Right ventricle myocardium superior (tissue), 1 donor: ENCODE data around the gene STXBP6. TPM values are rescaled to one million over a fixed set of nuclear protein-coding genes. Genes with fewer than 3 reads are reported as not detected.

ENCODE experiments used
- ATAC-seq: fragments of 200-7000 bp; cut with Tn5 transposase; one replicate; pipeline ENCODE4 v1.9.1; 2020; ENCODE audit warnings: mild to moderate bottlenecking; ENCODE audit not compliant: poor library complexity
- DNase-seq: peaks from one replicate; pipeline ENCODE4 v3.0.0-alpha.2; 2020
- intact Hi-C: fragments of 100-400 bp; cut with DNase I; formaldehyde crosslinking; loops from one replicate; pipeline ENCODE4 v1.11.2; 2022
- total RNA-seq: library from RNA; stranded (reverse); fragmentation: NEBNext Ultra II Directional; extraction: Animal tissue kit (Norgen Biotek cat#: 25700); gene quantifications from one replicate; pipeline ENCODE4 v1.2.1, GENCODE V29; 2021
- donor health status: DM: no; HTN: yes; CAD: no; lungs with severe emphysema.

Gene STXBP6
- total RNA-seq, 1 donor from 2014 or later: 39.8 TPM

- ATAC-seq: no peak
- intact Hi-C loops: no loop called here
- DNase-seq: no peak
These were observed 52.8 kb downstream of the STXBP6 start for GRCh38 chr14:24996930-24997725.

DNA sequence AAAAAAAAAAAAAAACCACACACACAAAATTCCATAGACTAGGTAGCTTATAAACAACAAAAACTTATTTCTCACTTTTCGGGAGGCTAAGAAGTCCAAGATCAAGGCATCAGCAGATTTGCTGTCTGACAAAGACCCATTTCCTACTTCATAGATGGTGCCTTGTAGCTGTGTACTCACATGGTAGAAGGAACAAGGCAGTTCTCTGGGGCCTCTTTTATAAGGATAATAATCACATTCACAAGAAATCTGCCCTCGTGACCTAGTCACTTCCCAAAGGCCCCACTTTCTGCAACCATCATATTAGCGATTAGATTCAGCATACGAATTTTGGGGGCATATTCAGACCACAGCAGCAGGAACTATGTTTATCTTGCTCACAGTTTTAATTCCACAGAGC is 54.9 kb downstream of the STXBP6 start:
- ATAC-seq (no peak), DNase-seq (no peak)
- intact Hi-C loops: no loop called here

- intact Hi-C loops: no loop called here
- DNase-seq: no peak
- ATAC-seq: peak; percentile 23
These were observed 56.3 kb downstream of the STXBP6 start for GRCh38 chr14:24993631-24994030.

DNA sequence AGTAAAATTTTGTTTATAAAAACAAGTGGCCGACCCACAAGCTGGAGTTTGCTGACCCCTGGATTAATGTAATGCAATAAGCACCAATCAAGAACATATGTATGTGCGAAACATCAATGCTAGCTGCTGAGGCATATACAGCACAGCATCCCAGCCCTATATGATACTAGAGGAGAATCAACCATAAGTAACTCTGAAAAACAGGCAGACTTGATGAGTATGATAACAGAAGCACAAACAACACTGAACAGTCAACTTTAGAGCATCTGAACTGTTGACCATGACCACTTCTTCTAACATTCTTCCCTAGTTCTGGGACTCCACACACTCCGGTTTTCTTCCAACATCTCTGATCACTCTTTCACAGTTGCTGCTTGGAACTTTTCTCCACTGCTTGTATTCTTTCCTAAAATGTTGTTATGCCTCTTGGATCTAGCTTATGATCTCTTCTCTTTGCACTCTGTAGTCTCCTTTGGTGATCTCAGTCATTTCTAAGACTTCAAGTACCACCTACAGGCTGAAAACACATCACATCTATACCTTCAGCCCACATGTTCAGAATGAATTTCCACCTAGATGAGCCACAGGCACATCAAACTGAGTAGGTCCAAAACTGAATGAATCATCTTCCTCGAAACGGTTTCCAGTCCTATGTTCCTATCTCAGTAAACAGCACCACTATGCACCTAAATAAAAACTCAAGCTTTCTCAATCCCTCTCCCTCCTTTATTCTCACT is 57.2 kb downstream of the STXBP6 start:
- intact Hi-C loops: no loop called here
- ATAC-seq (no peak), DNase-seq (no peak)

GRCh38 chr14:24991821-24992220 is 58.1 kb downstream of the STXBP6 start:
- no peak for DNase-seq
- intact Hi-C loops: no loop called here
- peak; percentile 64 for ATAC-seq

DNA sequence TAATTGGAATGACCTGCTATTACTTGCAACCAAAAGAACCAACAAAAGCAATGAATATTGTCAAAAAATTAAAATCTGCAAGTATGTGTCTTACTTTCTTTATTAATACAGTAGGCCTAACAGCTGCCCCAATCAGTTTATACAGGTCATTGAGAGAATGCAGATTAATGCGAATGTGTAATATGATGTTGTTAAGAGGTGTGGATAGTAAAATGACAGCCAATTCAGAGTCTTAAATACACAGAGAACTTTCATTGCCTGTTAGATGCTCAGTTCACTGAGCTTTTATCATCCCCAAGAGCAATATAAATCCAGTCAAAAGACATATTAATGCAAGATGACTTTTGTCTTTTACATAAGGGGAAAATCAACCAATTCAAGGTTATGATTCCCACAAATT is 58.7 kb downstream of the STXBP6 start:
- DNase-seq (no peak), ATAC-seq (no peak)
- intact Hi-C loops: no loop called here

DNA sequence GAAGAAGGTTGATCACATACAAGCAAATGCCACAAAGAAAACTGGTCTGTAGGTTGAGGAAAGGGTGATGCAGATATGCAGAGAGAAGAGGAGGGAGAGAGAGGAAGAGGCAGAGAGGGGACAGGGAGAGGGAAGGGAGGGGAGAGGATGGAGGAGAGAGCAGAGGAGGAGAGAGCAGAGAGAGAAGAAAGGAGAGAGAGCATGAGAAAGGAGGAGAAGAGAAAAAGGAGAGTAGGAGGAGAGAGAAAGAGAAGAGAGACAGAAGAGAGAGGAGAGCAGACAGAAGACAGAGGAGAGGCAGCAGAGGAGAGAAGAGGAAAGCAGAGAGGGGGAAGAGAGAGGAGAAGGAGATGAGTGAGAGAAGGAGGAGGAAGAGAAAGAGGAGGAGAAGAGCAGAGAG is 59.2 kb downstream of the STXBP6 start:
- DNase-seq (no peak), ATAC-seq (no peak)
- intact Hi-C loops: no loop called here

GRCh38 chr14:24990050-24990449 is 59.9 kb downstream of the STXBP6 start:
- no peak for ATAC-seq
- DNase-seq: no peak
- intact Hi-C loops: no loop called here

GRCh38 chr14:24988760-24989159 is 61.2 kb downstream of the STXBP6 start:
- DNase-seq: no peak
- ATAC-seq: no peak
- intact Hi-C loops: no loop called here

DNA sequence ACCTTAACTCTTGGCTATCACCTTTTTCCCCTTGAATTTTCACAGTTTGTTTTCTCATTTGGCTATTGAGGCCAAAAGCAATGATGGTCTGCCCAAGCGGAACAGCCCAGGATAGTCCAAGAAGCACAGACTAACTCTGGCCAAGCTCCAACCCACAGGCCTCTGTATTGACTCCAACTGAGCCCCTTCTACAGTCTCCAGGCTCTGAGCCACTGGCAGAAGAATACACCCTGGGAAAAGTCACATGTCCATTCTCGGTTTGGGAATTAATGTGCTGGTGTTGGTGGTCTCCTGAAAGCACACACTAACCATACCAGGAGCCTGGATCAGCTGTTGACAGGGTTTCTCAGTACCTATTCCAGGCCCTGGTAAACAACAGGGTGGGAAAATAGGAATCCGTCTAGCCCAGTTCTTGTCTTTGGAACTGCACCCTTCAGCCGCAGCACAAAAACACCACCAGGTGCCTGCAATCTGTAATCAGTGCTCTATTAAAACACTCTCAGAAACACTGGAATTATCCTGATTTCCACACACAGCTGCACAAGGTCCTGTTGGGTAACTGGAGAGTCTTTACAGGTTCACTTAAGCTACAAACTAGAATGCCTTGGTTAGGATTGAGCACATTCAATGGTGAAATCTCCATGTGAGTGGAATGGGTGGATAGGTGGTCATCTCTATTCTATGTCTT is 63.6 kb downstream of the STXBP6 start:
- intact Hi-C loops: no loop called here
- DNase-seq: peak; percentile 49

GRCh38 chr14:24984846-24985589 is 64.9 kb downstream of the STXBP6 start:
- ATAC-seq (peak; percentile 11), DNase-seq (no peak)
- intact Hi-C loops: no loop called here

More for the DNA sequence above, 63.6 kb downstream of the STXBP6 start:
- ATAC-seq: peak; percentile 71

- intact Hi-C loops: no loop called here
- ATAC-seq (no peak), DNase-seq (no peak)
These were observed 67.3 kb downstream of the STXBP6 start for GRCh38 chr14:24982472-24983155.

DNA sequence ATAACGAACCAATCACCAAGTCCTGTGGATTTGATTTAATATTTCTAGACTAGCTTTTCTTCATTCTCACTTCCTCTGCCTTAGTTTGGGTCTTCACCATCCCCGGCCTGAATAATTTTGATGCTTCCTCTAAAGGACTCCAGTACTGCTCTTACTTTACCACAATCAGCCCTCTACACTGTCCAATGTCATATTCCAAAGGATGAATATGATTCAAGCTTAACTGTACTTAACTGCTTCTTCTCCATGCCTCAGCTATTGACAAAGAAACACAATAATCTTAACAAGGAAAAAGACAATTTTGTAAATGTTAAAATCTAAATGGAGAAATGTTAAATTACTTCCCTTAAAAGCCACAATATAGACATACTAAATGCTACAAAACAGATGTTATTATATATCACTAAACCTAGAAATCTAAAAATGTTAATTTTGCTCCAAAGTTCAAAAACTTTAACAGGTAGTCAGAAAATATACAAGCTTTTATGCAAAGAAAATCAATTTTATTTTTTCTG is 70.2 kb downstream of the STXBP6 start:
- ATAC-seq: no peak
- DNase-seq: no peak
- intact Hi-C loops: no loop called here

DNA sequence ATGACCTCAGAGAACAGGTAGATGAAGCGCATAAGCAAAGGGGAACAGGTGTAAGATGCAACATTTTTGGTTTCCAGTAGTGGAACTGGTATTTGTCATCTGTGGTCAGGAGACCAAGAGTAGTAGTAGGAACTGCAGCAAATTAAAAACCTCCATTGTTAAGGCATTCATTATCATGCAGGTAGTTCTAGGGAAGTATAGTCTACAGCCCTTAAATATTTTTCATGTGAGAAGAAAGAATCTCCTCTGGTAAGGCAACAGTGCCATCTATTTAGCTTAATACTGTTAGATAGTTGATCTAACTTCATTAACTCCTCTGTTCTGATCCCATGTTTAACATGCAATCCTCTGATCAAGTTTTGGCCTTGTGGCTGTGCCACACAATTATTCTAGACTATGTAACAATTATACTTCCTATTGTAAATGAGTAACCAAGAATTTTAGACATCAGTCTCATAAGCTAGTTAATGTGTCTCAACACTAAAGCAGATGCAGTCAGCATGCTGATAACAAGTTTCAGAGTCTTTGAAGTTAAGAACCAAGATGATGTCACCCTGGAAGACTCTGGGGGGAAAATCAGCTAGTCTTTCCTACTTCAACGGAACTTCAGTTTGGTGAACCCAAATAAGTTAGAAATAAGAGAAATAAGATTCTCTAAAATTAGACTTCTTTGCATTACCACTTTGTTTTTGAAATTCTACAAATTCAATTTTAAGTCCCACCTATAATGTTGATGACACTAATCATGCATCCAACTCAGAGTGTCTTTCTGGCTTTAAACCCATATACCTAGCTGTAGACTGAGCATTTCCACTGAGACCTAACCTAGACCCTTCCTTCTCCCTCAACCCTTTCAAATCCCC is 70.9 kb downstream of the STXBP6 start:
- intact Hi-C loops: no loop called here
- ATAC-seq (no peak), DNase-seq (no peak)

- intact Hi-C loops: no loop called here
- ATAC-seq: no peak
These were observed 73.3 kb downstream of the STXBP6 start for GRCh38 chr14:24976602-24977001.

DNA sequence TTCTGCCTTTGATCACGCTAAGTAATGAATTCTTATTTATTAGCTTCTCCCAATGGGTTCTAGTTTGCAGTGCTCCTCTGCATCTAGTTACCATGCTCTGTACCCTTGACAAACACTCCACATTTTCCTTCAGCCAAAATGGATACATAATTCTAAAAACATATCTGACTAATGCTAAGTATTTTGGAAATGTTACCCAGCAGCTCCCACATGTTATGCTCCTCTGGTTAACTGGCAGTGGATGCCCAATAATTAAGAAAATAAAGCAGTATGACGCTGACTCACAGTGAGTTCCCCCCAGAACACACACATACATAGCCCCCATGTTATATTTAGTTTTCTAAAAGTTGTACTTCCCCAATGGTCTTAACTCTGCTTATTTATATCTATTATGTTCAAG is 74.6 kb downstream of the STXBP6 start:
- no peak for ATAC-seq
- no peak for DNase-seq
- intact Hi-C loops: no loop called here

More at GRCh38 chr14:24976602-24977001, 73.3 kb downstream of the STXBP6 start:
- DNase-seq: no peak
